Endothelial cell (in vitro differentiated cells): Measurements from ENCODE around the gene COMMD4. TPM values are rescaled to one million over a fixed set of nuclear protein-coding genes. Genes with fewer than 3 reads are reported as not detected.

ENCODE experiments used
- DNase-seq: peaks from one replicate; pipeline ENCODE4 v3.0.0; 2021; ENCODE audit warnings: low spot score
- H3K27ac Mint-ChIP-seq: one replicate; pipeline ENCODE4 v1.8.0; 2021; ENCODE audit warnings: mixed read lengths, inconsistent platforms; ENCODE audit not compliant: unreplicated experiment
- H3K27me3 Mint-ChIP-seq: one replicate; pipeline ENCODE4 v1.8.0; 2021; ENCODE audit warnings: mild to moderate bottlenecking, moderate library complexity, mixed read lengths, inconsistent platforms; ENCODE audit not compliant: unreplicated experiment
- H3K36me3 Mint-ChIP-seq: one replicate; pipeline ENCODE4 v1.8.0; 2021; ENCODE audit warnings: mild to moderate bottlenecking, low read depth, mixed read lengths, inconsistent platforms; ENCODE audit not compliant: unreplicated experiment
- H3K4me1 Mint-ChIP-seq: one replicate; pipeline ENCODE4 v1.8.0; 2021; ENCODE audit warnings: mild to moderate bottlenecking, mixed read lengths, inconsistent platforms; ENCODE audit not compliant: unreplicated experiment
- H3K4me3 Mint-ChIP-seq: one replicate; pipeline ENCODE4 v1.8.0; 2021; ENCODE audit warnings: mild to moderate bottlenecking, mixed read lengths, inconsistent platforms; ENCODE audit not compliant: unreplicated experiment
- H3K9me3 Mint-ChIP-seq: one replicate; pipeline ENCODE4 v1.8.0; 2021; ENCODE audit warnings: mixed read lengths, inconsistent platforms; ENCODE audit not compliant: unreplicated experiment
- CTCF ChIP-seq: fragments of 200-600 bp; sonication (generic); IDR thresholded peaks from one replicate; pipeline ENCODE4 v1.5.0; 2021; ENCODE audit warnings: antibody characterized with exemption; ENCODE audit not compliant: unreplicated experiment
- total RNA-seq: library from RNA; stranded (reverse); fragmentation: NEBNext Ultra II Directional; extraction: Animal tissue kit (Norgen Biotek cat#: 25700); gene quantifications from one replicate; pipeline ENCODE4 v1.2.1, GENCODE V29; 2021; ENCODE audit not compliant: unreplicated experiment

COMMD4 gene
- total RNA-seq, 1 donor from 2014 or later, result 165 TPM

- peaks cover 8% of the 10 kb centered on the region for H3K4me1 Mint-ChIP-seq
These were observed 25.6 kb downstream of the COMMD4 start for GRCh38 chr15:75361361-75361988.

GRCh38 chr15:75361989-75362641 lies 26.3 kb downstream of the COMMD4 start:
- peaks cover 6% of the 10 kb centered on the region for H3K27me3 Mint-ChIP-seq
- DNase-seq, result no peak

More at GRCh38 chr15:75361361-75361988, 25.6 kb downstream of the COMMD4 start:
- no peak for TF ChIP-seq CTCF
- peaks cover 6% of the 10 kb centered on the region for H3K27me3 Mint-ChIP-seq
- H3K9me3 Mint-ChIP-seq, result no peaks in the 10 kb centered on the region
- H3K27ac Mint-ChIP-seq, result no peak overlapping the region
- no peak for DNase-seq
- peaks cover 23% of the 10 kb centered on the region for H3K36me3 Mint-ChIP-seq
- H3K4me3 Mint-ChIP-seq, result no peak overlapping the region

GRCh38 chr15:75362642-75363249 lies 26.9 kb downstream of the COMMD4 start:
- no peak for TF ChIP-seq CTCF
- peaks cover 23% of the 10 kb centered on the region for H3K36me3 Mint-ChIP-seq
- DNase-seq, result no peak

More at GRCh38 chr15:75361989-75362641, 26.3 kb downstream of the COMMD4 start:
- Mint-ChIP-seq H3K4me3 (no peak overlapping the region), H3K9me3 (no peaks in the 10 kb centered on the region), H3K36me3 (peaks cover 23% of the 10 kb centered on the region), H3K27ac (no peak overlapping the region), H3K4me1 (peaks cover 12% of the 10 kb centered on the region)
- no peak for TF ChIP-seq CTCF

GRCh38 chr15:75363786-75364185 lies 27.9 kb downstream of the COMMD4 start:
- TF ChIP-seq CTCF, result no peak
- Mint-ChIP-seq H3K36me3 (peaks cover 20% of the 10 kb centered on the region), H3K9me3 (no peaks in the 10 kb centered on the region), H3K27ac (no peak overlapping the region), H3K4me3 (no peak overlapping the region), H3K27me3 (peaks cover 6% of the 10 kb centered on the region), H3K4me1 (peaks cover 15% of the 10 kb centered on the region)
- DNase-seq, result no peak

More at GRCh38 chr15:75362642-75363249, 26.9 kb downstream of the COMMD4 start:
- Mint-ChIP-seq H3K27me3 (peaks cover 6% of the 10 kb centered on the region), H3K9me3 (no peaks in the 10 kb centered on the region), H3K4me1 (peaks cover 12% of the 10 kb centered on the region), H3K27ac (no peak overlapping the region), H3K4me3 (peak overlapping the region; percentile 18)

GRCh38 chr15:75364881-75365280 lies 29.0 kb downstream of the COMMD4 start:
- H3K9me3 Mint-ChIP-seq, result no peaks in the 10 kb centered on the region

More at GRCh38 chr15:75364881-75365280, 29.0 kb downstream of the COMMD4 start:
- peaks cover 7% of the 10 kb centered on the region for H3K27me3 Mint-ChIP-seq
- DNase-seq, result no peak
- peaks cover 20% of the 10 kb centered on the region for H3K36me3 Mint-ChIP-seq
- no peak for TF ChIP-seq CTCF
- no peak overlapping the region for H3K27ac Mint-ChIP-seq
- peaks cover 26% of the 10 kb centered on the region for H3K4me1 Mint-ChIP-seq
- H3K4me3 Mint-ChIP-seq, result peak overlapping the region; percentile 26
